Activated naive CD8-positive, alpha-beta T cell (primary cell): Measurements from ENCODE around the gene CDYL2.
"Not testable (repeated sequence)": the region's sequence is repeated elsewhere in the genome, so short reads cannot be mapped to it uniquely, and the experiment has no call there.

Source experiments
- H3K27ac Mint-ChIP-seq: one replicate; pipeline ENCODE4 v1.8.0; 2021; ENCODE audit warnings: mixed read lengths
- H3K27me3 Mint-ChIP-seq: one replicate; pipeline ENCODE4 v1.8.0; 2021; ENCODE audit warnings: mixed read lengths
- H3K36me3 Mint-ChIP-seq: one replicate; pipeline ENCODE4 v1.8.0; 2021; ENCODE audit warnings: mixed read lengths
- H3K4me1 Mint-ChIP-seq: one replicate; pipeline ENCODE4 v1.8.0; 2021; ENCODE audit warnings: low read depth, mixed read lengths
- H3K4me3 Mint-ChIP-seq: one replicate; pipeline ENCODE4 v1.8.0; 2021; ENCODE audit warnings: mild to moderate bottlenecking, mixed read lengths
- H3K9me3 Mint-ChIP-seq: one replicate; pipeline ENCODE4 v1.8.0; 2021; ENCODE audit warnings: low read depth, mixed read lengths

CDYL2 gene

DNA sequence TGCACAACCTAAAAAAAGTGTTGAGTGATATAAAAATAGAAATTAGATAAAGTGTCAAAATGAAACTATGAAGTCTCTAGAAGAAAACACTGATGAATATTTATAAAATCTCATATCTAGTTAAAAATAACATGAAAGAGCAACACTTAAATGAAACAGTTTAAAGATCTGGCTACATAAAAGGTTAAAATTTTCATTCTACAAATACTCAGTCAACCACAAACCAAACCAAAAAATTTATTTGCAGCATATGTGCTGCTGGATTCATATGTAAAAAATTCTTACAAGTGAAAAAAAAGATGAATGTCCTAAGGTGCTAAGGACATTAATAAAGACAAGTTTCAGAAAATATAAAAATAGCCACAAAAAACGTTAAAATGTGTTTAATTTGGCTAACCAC lies 22.6 kb upstream of the CDYL2 start:
- Mint-ChIP-seq H3K36me3 (no peaks in the 10 kb centered on the region), H3K4me3 (no peak overlapping the region), H3K27me3 (peaks cover 6% of the 10 kb centered on the region), H3K9me3 (no peaks in the 10 kb centered on the region), H3K4me1 (peaks cover 1% of the 10 kb centered on the region), H3K27ac (no peak overlapping the region)

DNA sequence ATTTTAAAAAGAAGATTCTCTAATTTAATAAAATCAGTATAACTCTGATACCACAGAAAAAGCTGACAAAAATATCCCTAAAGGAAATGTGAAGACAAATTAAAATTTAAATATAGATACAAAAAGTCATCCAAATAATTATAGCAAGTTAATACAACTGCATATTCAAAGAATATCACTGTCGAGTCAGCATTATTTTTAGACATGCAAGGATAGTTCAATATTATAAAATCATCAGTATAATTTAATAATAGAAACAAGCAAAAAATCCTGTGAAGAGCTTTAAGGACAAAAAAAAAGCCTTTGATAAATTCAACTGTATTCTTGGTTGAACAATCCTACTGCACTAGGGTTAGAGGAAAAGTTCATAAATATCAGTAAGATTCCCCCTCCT lies 21.0 kb upstream of the CDYL2 start:
- Mint-ChIP-seq H3K36me3 (no peaks in the 10 kb centered on the region), H3K4me1 (peaks cover 1% of the 10 kb centered on the region), H3K9me3 (no peaks in the 10 kb centered on the region), H3K27me3 (peaks cover 6% of the 10 kb centered on the region), H3K27ac (no peak overlapping the region), H3K4me3 (no peak overlapping the region)

DNA sequence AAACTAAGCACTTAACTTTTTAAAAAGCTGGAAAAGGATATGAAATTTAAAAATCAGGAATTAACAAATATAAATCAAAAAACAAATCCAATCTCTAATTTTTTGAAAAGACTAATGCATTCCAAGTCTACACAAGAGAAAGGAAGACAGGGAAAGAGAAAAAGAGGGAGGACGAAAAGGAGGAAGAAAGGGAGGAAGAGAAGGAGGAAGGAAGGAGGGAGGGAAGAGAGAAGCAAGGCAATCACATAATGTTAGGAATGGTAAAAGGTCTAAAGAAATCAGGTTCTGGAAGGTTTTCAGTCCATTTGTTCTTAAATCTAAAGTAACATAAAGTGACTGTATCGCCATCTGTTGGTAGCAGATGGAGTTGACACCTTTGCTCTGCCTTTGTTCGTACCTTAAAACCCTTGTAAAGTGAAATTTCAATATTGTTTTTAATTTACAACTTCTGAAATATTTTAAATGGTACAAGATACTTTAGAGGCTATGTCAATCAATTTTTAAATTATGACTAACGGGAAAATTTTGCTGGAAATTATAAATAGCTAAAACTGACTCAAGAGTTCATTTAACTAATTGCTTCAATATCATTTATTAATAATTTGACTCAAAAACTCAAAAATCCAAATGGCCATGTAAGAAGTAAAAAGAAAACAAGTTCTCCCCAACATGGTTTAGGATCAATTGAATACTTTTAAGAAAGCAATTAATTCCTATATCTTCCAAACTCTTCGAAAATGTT lies 20.4 kb upstream of the CDYL2 start:
- Mint-ChIP-seq H3K36me3 (no peaks in the 10 kb centered on the region), H3K4me3 (no peak overlapping the region), H3K27ac (no peak overlapping the region), H3K9me3 (no peaks in the 10 kb centered on the region), H3K27me3 (peaks cover 5% of the 10 kb centered on the region), H3K4me1 (peaks cover 1% of the 10 kb centered on the region)

DNA sequence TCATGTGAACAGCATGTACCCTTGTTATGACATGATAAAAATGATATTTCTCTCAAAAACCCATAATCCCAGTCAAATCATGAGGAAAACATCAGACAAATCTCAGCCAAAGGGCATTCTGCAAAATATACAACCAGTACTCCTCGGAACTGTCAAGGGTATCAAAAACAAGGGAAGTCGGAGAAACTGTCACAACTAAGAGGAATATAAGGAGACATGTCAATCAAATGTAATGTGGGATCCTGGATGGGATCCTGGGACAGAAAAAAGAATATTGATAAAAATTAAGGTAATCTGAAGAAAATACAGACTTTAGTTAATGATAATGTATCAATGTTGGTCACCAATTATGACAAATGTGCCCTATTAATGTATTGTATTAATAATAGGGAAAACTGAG lies 15.6 kb upstream of the CDYL2 start:
- H3K27me3 Mint-ChIP-seq: peaks cover 4% of the 10 kb centered on the region
- H3K4me1 Mint-ChIP-seq: peaks cover 1% of the 10 kb centered on the region
- H3K4me3 Mint-ChIP-seq: no peak overlapping the region
- no peaks in the 10 kb centered on the region for H3K9me3 Mint-ChIP-seq
- no peak overlapping the region for H3K27ac Mint-ChIP-seq
- no peaks in the 10 kb centered on the region for H3K36me3 Mint-ChIP-seq

DNA sequence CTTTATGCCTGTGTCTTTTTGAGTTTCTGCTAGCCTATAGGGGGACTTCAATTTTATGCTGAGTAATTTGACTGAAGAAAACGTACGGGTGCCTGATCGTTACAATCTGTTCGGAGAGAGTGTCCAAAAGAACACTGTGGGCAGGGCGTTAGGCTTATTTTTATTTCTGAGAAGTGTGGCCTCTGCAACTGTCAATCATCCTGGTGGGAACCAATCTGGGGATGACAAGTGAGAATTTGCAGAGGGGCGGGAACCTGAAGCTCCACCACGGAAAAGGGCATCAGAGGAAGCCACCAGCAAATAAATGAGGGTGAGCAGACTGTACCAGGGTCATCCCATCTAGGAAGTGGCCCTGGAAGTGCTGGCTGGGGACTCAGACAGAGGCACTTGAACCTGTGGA lies 12.0 kb upstream of the CDYL2 start:
- no peaks in the 10 kb centered on the region for H3K4me1 Mint-ChIP-seq
- no peak overlapping the region for H3K27ac Mint-ChIP-seq
- no peak overlapping the region for H3K4me3 Mint-ChIP-seq
- no peaks in the 10 kb centered on the region for H3K36me3 Mint-ChIP-seq
- no peaks in the 10 kb centered on the region for H3K9me3 Mint-ChIP-seq
- H3K27me3 Mint-ChIP-seq: peaks cover 4% of the 10 kb centered on the region

DNA sequence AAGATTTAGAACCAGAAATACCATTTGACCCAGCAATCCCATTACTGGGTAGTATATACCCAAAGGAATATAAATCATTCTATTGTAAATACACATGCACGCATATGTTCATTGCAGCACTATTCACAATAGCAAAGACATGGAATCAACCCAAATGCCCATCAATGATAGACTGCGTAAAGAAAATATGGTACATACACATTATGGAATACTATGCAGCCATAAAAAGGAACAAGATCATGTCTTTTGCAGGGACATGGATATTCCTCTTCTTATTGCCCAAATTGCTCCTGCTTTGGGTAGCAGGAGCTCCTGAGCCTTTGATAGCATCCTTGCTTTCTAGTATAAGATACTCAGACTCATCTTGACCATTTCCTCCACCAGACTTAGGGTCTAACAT lies 10.9 kb upstream of the CDYL2 start:
- H3K27me3 Mint-ChIP-seq, H3K27ac Mint-ChIP-seq, H3K4me3 Mint-ChIP-seq, H3K9me3 Mint-ChIP-seq, H3K36me3 Mint-ChIP-seq, H3K4me1 Mint-ChIP-seq: not testable (repeated sequence)

DNA sequence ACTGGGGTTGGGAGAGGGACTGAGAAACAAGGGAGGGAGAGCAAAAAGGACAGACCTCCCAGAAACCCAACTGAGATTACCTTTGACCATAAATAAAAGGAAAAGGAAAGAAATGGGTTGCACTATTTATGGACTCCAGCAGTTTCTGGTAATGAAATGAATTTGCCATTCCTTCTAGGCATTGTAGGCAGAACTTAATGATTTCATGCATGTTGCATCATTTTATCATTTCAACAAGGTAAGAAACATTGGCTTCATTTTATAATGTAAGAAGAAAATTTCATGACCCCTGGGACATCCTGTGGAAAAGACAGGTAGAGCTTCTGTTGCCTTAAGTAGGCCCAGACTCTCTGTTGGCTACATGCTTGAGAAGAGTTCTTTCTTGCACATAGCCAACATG lies 8.2 kb upstream of the CDYL2 start:
- Mint-ChIP-seq H3K36me3 (no peaks in the 10 kb centered on the region), H3K4me3 (no peak overlapping the region), H3K27me3 (peaks cover 2% of the 10 kb centered on the region), H3K9me3 (no peaks in the 10 kb centered on the region), H3K27ac (no peak overlapping the region), H3K4me1 (no peaks in the 10 kb centered on the region)

DNA sequence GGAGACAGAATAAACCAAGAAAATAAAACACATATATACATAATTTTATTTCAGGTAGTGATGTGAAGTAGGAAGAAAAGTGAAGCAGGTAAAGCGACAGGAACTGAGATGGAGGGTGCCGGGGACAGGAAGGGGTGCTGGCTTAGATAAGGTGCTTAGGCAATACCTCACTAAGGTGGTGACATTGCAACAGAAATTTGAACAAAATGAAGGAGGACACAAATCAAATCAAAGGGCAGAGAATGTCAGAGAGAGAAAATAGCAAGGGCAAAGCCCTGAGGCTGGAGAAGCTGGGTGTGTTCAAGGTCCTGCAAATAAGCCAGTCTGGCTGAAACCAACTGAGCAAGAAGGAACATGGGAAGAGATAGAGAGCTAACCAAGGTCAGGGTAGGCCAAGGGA lies 5.0 kb upstream of the CDYL2 start:
- Mint-ChIP-seq H3K9me3 (no peaks in the 10 kb centered on the region), H3K4me1 (peaks cover 15% of the 10 kb centered on the region), H3K27me3 (no peaks in the 10 kb centered on the region), H3K27ac (no peak overlapping the region), H3K36me3 (no peaks in the 10 kb centered on the region), H3K4me3 (no peak overlapping the region)

DNA sequence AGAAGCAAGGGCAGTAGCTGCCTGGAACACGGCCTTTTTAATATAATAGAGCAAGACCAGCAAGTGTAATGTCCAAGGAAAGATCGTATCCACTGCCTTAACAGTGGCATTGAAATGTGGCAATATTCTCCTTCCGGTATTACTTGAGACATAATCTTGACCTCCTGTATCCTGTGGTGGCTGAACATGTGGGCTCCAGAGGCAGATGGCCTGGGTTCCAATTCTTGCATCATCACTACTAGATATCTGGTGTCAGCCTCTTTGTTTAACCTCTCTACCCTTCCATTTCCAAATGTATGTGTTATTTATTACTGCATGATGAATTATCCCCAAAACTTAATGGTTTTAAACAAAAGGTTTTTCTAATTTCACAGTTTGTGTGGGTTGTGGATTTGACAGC lies 3.5 kb upstream of the CDYL2 start:
- no peak overlapping the region for H3K27ac Mint-ChIP-seq

DNA sequence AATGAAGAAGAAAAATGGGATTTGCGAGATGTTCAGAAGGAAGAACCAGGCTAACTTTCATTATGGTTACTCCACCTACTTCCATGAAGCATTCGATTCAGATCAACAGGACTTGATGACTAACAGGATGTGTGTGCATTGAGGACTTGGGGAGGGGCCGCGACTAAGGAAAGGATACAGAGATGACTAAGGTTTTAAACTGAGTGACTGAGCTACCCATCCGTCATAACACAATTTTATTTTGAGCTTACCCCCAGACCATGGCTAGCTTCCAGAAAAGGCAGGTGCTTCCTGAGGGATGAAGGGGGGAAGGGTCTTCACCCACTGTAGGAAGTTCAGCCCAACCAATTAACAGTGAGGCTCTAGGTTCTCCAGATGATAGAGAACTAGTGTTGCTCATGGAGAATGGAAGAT lies 2.5 kb upstream of the CDYL2 start:
- H3K4me1 Mint-ChIP-seq: peaks cover 26% of the 10 kb centered on the region
- peak overlapping the region; percentile 17 for H3K27ac Mint-ChIP-seq
- no peaks in the 10 kb centered on the region for H3K9me3 Mint-ChIP-seq
- H3K36me3 Mint-ChIP-seq: no peaks in the 10 kb centered on the region
- H3K4me3 Mint-ChIP-seq: peak overlapping the region; percentile 12
- no peaks in the 10 kb centered on the region for H3K27me3 Mint-ChIP-seq

More for the DNA sequence above, 3.5 kb upstream of the CDYL2 start:
- Mint-ChIP-seq H3K4me1 (peaks cover 19% of the 10 kb centered on the region), H3K27me3 (no peaks in the 10 kb centered on the region), H3K9me3 (no peaks in the 10 kb centered on the region), H3K4me3 (no peak overlapping the region), H3K36me3 (no peaks in the 10 kb centered on the region)

DNA sequence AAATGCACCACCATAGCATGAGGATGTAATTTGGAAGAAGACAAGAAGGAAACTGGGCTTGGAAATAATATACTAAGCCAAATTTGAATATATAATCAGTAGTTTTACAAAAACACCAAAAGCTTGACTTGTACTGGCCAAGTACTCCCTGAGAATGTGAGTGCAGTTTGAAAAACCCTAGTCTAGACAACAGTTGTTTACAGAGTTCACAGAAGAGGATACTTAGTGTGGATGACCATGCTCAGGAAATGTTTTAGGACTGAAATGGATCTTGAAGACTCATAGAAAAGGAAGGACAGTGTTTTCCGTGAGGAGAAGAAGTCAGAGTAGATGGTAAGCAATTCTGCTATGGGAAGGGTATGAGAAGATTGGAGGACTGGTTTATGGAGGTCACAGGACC lies 1.9 kb upstream of the CDYL2 start:
- H3K4me3 Mint-ChIP-seq: peak overlapping the region; percentile 56
- no peaks in the 10 kb centered on the region for H3K9me3 Mint-ChIP-seq
- H3K36me3 Mint-ChIP-seq: no peaks in the 10 kb centered on the region
- peaks cover 27% of the 10 kb centered on the region for H3K4me1 Mint-ChIP-seq
- no peaks in the 10 kb centered on the region for H3K27me3 Mint-ChIP-seq
- no peak overlapping the region for H3K27ac Mint-ChIP-seq

DNA sequence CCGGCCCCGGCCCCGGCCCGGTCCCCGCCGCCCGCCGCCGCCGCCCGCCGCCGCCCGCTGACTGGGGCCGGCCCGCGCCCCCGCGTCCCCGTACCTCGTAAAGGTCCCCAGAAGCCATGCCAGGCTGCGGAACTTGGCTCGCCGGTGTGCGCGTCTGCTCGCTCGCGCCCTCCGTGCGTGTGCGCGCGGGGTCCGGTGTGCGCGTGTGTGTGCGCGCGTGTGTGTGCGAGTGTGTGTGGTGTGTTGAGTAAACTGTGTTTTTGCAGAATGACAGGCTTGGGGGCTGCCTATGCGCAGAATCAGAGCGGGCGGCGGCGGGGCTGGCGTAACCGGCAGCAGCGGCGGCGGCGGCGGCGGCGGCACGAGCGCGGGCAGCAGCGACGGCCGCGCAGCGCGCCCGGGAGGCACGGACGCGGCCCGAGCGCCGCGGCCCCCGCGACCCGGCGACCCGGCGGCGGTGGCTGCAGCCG lies 307 bp downstream of the CDYL2 start:
- no peaks in the 10 kb centered on the region for H3K36me3 Mint-ChIP-seq
- no peak overlapping the region for H3K27ac Mint-ChIP-seq
- peaks cover 27% of the 10 kb centered on the region for H3K4me1 Mint-ChIP-seq
- peak overlapping the region; percentile 90 for H3K4me3 Mint-ChIP-seq
- no peaks in the 10 kb centered on the region for H3K27me3 Mint-ChIP-seq
- H3K9me3 Mint-ChIP-seq: no peaks in the 10 kb centered on the region

DNA sequence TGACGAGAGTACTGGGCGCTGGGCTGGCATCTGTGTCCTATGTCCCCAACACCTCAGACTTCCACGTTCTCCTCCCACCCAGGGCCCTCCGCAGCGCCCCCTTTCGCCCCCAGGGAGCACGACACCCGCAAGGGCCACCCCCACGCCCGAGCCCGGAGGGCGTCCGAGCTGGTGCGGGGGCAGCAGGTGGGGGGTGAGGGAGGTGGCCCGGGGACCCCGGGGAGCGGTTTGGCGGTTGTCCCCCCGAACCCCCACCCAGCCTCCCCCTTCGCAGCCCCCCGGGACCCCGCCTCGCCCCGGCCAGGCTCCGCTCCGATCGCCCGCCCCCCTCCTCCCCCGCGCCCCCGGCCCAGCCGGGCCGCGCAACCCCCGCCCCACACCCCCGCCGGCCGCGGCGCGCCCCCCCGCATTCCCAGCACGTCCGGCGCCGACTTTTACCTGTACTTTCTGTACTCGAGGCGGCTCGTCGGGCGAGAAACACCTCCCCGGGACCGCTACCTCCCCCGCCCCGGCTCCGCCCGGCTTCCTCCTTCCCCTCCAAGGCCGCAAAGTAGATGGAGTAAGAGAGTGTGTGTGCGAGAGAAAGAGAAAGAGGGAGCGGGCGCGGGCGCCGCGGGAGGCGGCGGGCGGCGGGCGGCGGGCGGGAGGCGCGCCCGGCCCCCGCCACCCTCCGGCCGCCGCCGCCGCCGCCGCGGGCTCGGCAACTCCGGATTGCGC lies 901 bp downstream of the CDYL2 start:
- H3K27ac Mint-ChIP-seq: no peak overlapping the region
- no peaks in the 10 kb centered on the region for H3K9me3 Mint-ChIP-seq
- H3K36me3 Mint-ChIP-seq: no peaks in the 10 kb centered on the region
- H3K4me1 Mint-ChIP-seq: peaks cover 27% of the 10 kb centered on the region
- H3K4me3 Mint-ChIP-seq: peak overlapping the region; percentile 81
- H3K27me3 Mint-ChIP-seq: no peaks in the 10 kb centered on the region

DNA sequence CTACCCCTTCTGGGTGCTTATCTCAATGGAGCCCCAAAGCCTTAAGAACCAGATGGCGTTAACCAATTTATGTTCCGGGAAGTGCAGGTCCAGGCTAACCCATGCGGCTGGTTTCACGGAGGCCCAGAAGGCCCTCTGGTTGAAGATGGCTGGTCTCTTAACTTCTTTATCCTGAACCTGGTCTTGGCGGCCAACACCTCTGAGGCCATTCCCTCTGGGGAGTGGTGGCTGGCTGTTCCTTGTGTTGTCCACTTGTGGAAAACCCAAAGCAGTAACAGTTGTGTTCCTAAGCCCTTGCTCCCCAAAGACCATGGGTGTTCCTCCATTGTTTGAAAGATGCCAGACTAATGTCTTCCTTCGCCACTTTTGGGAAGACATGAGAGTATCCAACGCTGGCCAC lies 1.5 kb downstream of the CDYL2 start:
- no peaks in the 10 kb centered on the region for H3K36me3 Mint-ChIP-seq
- H3K27ac Mint-ChIP-seq: no peak overlapping the region
- no peaks in the 10 kb centered on the region for H3K9me3 Mint-ChIP-seq
- H3K4me3 Mint-ChIP-seq: peak overlapping the region; percentile 74
- peaks cover 27% of the 10 kb centered on the region for H3K4me1 Mint-ChIP-seq
- H3K27me3 Mint-ChIP-seq: no peaks in the 10 kb centered on the region

DNA sequence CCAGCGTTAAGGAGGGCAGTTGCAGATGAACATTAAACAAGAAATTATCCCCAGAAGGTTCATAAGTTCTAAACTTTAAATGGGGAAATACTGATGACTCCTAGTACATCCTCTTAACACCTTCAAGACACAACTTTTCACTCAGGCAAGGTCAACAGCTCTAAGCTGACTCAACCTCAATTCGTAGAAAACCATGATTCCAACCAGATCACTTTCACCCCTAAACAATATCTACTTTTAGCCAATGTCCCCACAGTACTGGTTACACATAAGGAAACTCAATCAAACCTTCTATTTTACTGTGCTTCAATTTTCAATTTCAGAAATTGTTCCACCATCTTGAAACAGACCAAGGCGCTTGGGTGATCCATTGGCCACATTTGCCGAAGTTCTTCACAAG lies 2.3 kb downstream of the CDYL2 start:
- H3K27ac Mint-ChIP-seq: no peak overlapping the region
- H3K4me1 Mint-ChIP-seq: peaks cover 23% of the 10 kb centered on the region
- H3K4me3 Mint-ChIP-seq: peak overlapping the region; percentile 74
- H3K36me3 Mint-ChIP-seq: no peaks in the 10 kb centered on the region
- H3K9me3 Mint-ChIP-seq: no peaks in the 10 kb centered on the region
- no peaks in the 10 kb centered on the region for H3K27me3 Mint-ChIP-seq

DNA sequence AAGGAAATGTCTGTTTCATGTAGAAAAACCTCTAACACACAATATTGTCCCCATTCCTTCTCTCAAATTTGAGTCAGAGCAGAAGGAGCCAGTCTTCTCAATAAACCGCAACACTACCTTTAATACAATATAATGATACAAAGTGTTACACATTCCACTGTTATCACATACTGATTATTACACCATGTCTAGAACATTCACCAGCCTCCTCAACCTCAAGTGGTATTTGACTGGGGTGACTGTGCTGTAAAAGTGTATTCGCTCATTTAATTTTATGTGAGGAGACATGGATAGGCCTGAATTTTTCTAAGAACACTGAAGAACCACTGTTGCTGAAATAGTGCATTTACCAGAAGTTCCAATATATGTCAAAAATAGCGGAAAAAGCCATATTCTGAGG lies 10.3 kb downstream of the CDYL2 start:
- Mint-ChIP-seq H3K36me3 (no peaks in the 10 kb centered on the region), H3K27ac (no peak overlapping the region), H3K4me3 (no peak overlapping the region), H3K9me3 (no peaks in the 10 kb centered on the region), H3K4me1 (no peaks in the 10 kb centered on the region), H3K27me3 (no peaks in the 10 kb centered on the region)
